Endothelial cell of umbilical vein (primary cell): Measurements from ENCODE around the gene RIN2.

ENCODE experiments used
- CTCF ChIP-seq, 2 donors: IDR thresholded peaks; 1 replicate in 1 of 2; 2 replicates in 1 of 2; pipeline ENCODE4 v1.5.1; 2011; ENCODE audit warnings: low read length in 2 of 2, mild to moderate bottlenecking in 2 of 2, moderate library complexity in 2 of 2, control low read depth in 1 of 2, inconsistent platforms in 1 of 2, low read depth in 1 of 2; ENCODE audit not compliant: insufficient read depth in 1 of 2; ENCODE audit errors: extremely low read depth in 1 of 2
- EZH2 ChIP-seq: IDR thresholded peaks from 2 replicates; pipeline ENCODE4 v1.6.1; 2012; ENCODE audit warnings: borderline replicate concordance, low read depth, mild to moderate bottlenecking, moderate library complexity, low read length, inconsistent platforms; ENCODE audit not compliant: severe bottlenecking
- FOS ChIP-seq: IDR thresholded peaks from 2 replicates; pipeline ENCODE4 v1.6.1; 2011; ENCODE audit warnings: mild to moderate bottlenecking, low read length, moderate library complexity, borderline replicate concordance; ENCODE audit not compliant: insufficient read depth
- GATA2 ChIP-seq: IDR thresholded peaks from 2 replicates; pipeline ENCODE4 v1.7.0; 2011; ENCODE audit warnings: low read depth, mild to moderate bottlenecking, moderate library complexity, mixed read lengths, low read length; ENCODE audit not compliant: insufficient read length, insufficient read depth
- JUN ChIP-seq: IDR thresholded peaks from 2 replicates; pipeline ENCODE4 v1.6.1; 2011; ENCODE audit warnings: borderline replicate concordance, low read depth; ENCODE audit not compliant: insufficient read length, insufficient read depth
- MAX ChIP-seq: IDR thresholded peaks from 2 replicates; pipeline ENCODE4 v1.6.1; 2011; ENCODE audit not compliant: insufficient read depth, insufficient read length
- POLR2A ChIP-seq: IDR thresholded peaks from 2 replicates; pipeline ENCODE4 v1.6.1; 2012; ENCODE audit warnings: low read depth, mild to moderate bottlenecking, control low read depth, low read length
- POLR2AphosphoS5 ChIP-seq: IDR thresholded peaks from 2 replicates; pipeline ENCODE4 v1.6.1; 2012; ENCODE audit warnings: low read depth, mild to moderate bottlenecking, control low read depth, low read length, moderate library complexity; ENCODE audit not compliant: insufficient read depth

- TF ChIP-seq FOS (no peak), CTCF (IDR thresholded peaks at IDR 0.05; ENCODE audit: extremely low read depth in 1 of 2, insufficient read depth in 1 of 2, low read depth in 1 of 2, low read length in 2 of 2) (no peak), POLR2AphosphoS5 (no peak), POLR2A (no peak), EZH2 (no peak), MAX (no peak), JUN (no peak), GATA2 (no peak)
Observed at GRCh38 chr20:19767070-19767469, 9.0 kb downstream of the RIN2 start.
